Ovary (tissue), 3 donors: ENCODE measurements around the gene EHMT1.

Source experiments
- EP300 ChIP-seq: sonication (generic); formaldehyde crosslinking; IDR thresholded peaks from one replicate; pipeline ENCODE4 v1.6.1; 2017; ENCODE audit warnings: antibody characterized with exemption
- POLR2A ChIP-seq: fragments of 450-650 bp; IDR thresholded peaks from one replicate; pipeline ENCODE4 v1.6.1; 2017; ENCODE audit warnings: antibody characterized with exemption, mild to moderate bottlenecking, moderate library complexity
- TF ChIP-seq, protein P1 (sequence below), 3 donors: fragments of 450-650 bp in 2 of 3; fragments of 200-600 bp in 1 of 3; IDR thresholded peaks; one replicate each; pipeline versions ENCODE4 v1.5.1 to v1.8.0; 2016 to 2022; ENCODE audit warnings: antibody characterized with exemption in 3 of 3, mild to moderate bottlenecking in 1 of 3
- donor health status: DM: no; HTN: no; CAD: no.

DNA sequence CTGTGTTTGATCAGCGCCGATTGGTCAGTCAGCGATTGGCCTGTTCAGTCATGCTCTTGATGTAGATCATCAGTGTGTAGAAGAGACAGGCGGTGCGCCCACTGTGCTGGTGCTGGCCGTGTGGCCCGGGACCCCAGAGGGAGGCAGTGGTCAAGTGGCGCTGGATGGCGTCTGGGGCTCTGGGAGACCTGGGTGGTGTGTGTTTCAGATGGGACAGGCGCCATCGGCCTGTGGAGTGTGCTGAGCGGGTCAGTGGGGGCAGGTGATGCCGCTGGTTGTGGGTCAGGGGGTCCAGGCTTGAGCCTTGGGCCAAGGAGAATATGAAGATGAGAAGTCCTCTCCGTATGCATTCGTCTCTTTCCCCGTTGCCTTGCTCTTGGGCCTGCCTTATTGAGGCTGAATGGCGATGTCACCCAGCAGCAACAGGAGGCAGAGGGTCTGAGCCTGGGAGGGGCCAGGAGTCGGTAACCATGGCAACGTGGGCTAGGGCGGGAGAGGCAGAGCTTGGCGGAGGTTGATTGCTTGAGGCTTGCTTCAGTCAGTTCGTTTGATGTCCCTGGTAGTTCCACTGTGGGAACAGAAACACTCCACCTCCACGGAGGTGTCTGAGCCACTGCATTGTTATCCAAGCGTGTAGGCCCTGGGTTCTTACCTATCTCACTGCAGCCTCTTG lies 141.0 kb downstream of the EHMT1 start:
- TF ChIP-seq, protein P1, sequence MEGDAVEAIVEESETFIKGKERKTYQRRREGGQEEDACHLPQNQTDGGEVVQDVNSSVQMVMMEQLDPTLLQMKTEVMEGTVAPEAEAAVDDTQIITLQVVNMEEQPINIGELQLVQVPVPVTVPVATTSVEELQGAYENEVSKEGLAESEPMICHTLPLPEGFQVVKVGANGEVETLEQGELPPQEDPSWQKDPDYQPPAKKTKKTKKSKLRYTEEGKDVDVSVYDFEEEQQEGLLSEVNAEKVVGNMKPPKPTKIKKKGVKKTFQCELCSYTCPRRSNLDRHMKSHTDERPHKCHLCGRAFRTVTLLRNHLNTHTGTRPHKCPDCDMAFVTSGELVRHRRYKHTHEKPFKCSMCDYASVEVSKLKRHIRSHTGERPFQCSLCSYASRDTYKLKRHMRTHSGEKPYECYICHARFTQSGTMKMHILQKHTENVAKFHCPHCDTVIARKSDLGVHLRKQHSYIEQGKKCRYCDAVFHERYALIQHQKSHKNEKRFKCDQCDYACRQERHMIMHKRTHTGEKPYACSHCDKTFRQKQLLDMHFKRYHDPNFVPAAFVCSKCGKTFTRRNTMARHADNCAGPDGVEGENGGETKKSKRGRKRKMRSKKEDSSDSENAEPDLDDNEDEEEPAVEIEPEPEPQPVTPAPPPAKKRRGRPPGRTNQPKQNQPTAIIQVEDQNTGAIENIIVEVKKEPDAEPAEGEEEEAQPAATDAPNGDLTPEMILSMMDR (IDR thresholded peaks at IDR 0.05): no peak
- TF ChIP-seq POLR2A: no peak
- TF ChIP-seq EP300: no peak
